GM12878 (cell line): Measurements from ENCODE around the gene HS3ST3A1. TPM values are rescaled to one million over a fixed set of nuclear protein-coding genes. Genes with fewer than 3 reads are reported as not detected.

Experiments used
- ATAC-seq: fragments of 200-7000 bp; cut with Tn5 transposase; 3 replicates; pipeline ENCODE4 v1.9.1; 2020; ENCODE audit warnings: mild to moderate bottlenecking, moderate library complexity
- BruUV-seq: library from RNA; stranded (reverse); fragments of 400-500 nt; replicated peaks from 2 replicates; lab custom pipeline; 2021; lab: Mats Ljungman, UMichigan
- CTCF ChIA-PET: fragments of 300-600 bp; sonication (Branson Sonifier 250); formaldehyde crosslinking; extraction: SDS; loops from one replicate; lab custom pipeline; 2021; ENCODE audit warnings: inconsistent platforms; lab: Yijun Ruan, JAX
- POLR2A ChIA-PET: fragments of 350-600 bp; formaldehyde crosslinking; extraction: SDS; loops from one replicate; lab custom pipeline; 2021; ENCODE audit warnings: inconsistent platforms; lab: Charles Lee
- RAD21 ChIA-PET: fragments of 300-600 bp; sonication (Branson Sonifier 250); formaldehyde crosslinking; loops from one replicate; lab custom pipeline; 2023; ENCODE audit warnings: antibody characterized with exemption; ENCODE audit not compliant: unreplicated experiment; lab: Charles Lee
- SMC1A ChIA-PET: fragments of 300-600 bp; sonication (Branson Sonifier 250); formaldehyde crosslinking; loops from one replicate; lab custom pipeline; 2023; ENCODE audit not compliant: unreplicated experiment, uncharacterized antibody; lab: Charles Lee
- DNase-seq: peaks from one replicate; pipeline ENCODE4 v3.0.0-alpha.2; 2011; ENCODE audit warnings: low read depth, low spot score
- FAIRE-seq: peaks from 3 replicates; lab custom pipeline; 2011; peaks lifted over from hg19 to GRCh38; lab: Jason Lieb, UNC
- H2AFZ ChIP-seq: 2 replicates; pipeline ENCODE4 v1.6.0; 2011; ENCODE audit warnings: low read depth, low read length, control low read depth; ENCODE audit not compliant: control insufficient read depth
- H3K27ac ChIP-seq: 2 replicates; pipeline ENCODE4 v1.5.1; 2011; ENCODE audit warnings: control low read depth; ENCODE audit not compliant: control insufficient read depth, insufficient read depth
- H3K27me3 ChIP-seq, 2 experiments: replicated peaks in 1 of 2; 2 replicates each; pipeline versions ENCODE4 v1.6.0 to v1.6.1; 2011; ENCODE audit warnings: low read length in 1 of 2; ENCODE audit not compliant: control insufficient read depth in 2 of 2, insufficient read depth in 2 of 2
- H3K36me3 ChIP-seq, 2 experiments: 2 replicates each; pipeline ENCODE4 v1.5.1; 2011; ENCODE audit warnings: low read length in 1 of 2; ENCODE audit not compliant: control insufficient read depth in 2 of 2, insufficient read depth in 2 of 2
- H3K4me1 ChIP-seq: 2 replicates; pipeline ENCODE4 v1.6.1; 2011; ENCODE audit warnings: mild to moderate bottlenecking, low read length, moderate library complexity, mixed read lengths; ENCODE audit not compliant: control insufficient read depth, insufficient read depth
- H3K4me2 ChIP-seq: 2 replicates; pipeline ENCODE4 v1.6.0; 2011; ENCODE audit warnings: control low read depth; ENCODE audit not compliant: control insufficient read depth, insufficient read depth
- H3K4me3 ChIP-seq: fragments of 200-600 bp; sonication (generic); 2 replicates; pipeline ENCODE4 v1.5.1; 2016
- H3K79me2 ChIP-seq: 2 replicates; pipeline ENCODE4 v1.6.0; 2011; ENCODE audit warnings: low read length; ENCODE audit not compliant: control insufficient read depth, insufficient read depth
- H3K9ac ChIP-seq: 2 replicates; pipeline ENCODE4 v1.8.0; 2011; ENCODE audit warnings: low read length, control low read depth, mixed read lengths; ENCODE audit not compliant: control insufficient read depth, insufficient read depth
- H3K9me3 ChIP-seq: replicated peaks from 3 replicates; pipeline ENCODE4 v1.5.1; 2011; ENCODE audit warnings: mild to moderate bottlenecking, low read length; ENCODE audit not compliant: control insufficient read depth, insufficient read depth
- H4K20me1 ChIP-seq: 2 replicates; pipeline ENCODE4 v1.6.0; 2011; ENCODE audit not compliant: control insufficient read depth, insufficient read depth
- CEBPB ChIP-seq, 2 experiments: fragments of 150-350 bp in 1 of 2; IDR thresholded peaks; 2 replicates each; pipeline ENCODE4 v1.6.1; 2012 to 2014; ENCODE audit warnings: low read depth in 2 of 2, low read length in 2 of 2, borderline replicate concordance in 1 of 2, inconsistent platforms in 1 of 2
- DPF2 ChIP-seq: fragments of 450-650 bp; IDR thresholded peaks from 2 replicates; pipeline ENCODE4 v1.6.1; 2017; ENCODE audit warnings: mild to moderate bottlenecking
- EED ChIP-seq: sonication (generic); IDR thresholded peaks from 2 replicates; pipeline ENCODE4 v1.6.1; 2016; ENCODE audit warnings: antibody characterized with exemption, low read depth
- GATAD2B ChIP-seq: fragments of 450-650 bp; conservative IDR thresholded peaks from 2 replicates; pipeline ENCODE4 v1.6.1; 2017; ENCODE audit warnings: low read depth, mild to moderate bottlenecking, moderate library complexity
- IKZF1 ChIP-seq: fragments of 450-650 bp; conservative IDR thresholded peaks from 2 replicates; pipeline ENCODE4 v1.6.1; 2017; ENCODE audit warnings: antibody characterized with exemption, mild to moderate bottlenecking
- IKZF2 ChIP-seq, 2 experiments: fragments of 450-650 bp; IDR thresholded peaks; 2 replicates each; pipeline ENCODE4 v1.6.1; 2017; ENCODE audit warnings: mild to moderate bottlenecking in 2 of 2, moderate library complexity in 2 of 2
- MTA2 ChIP-seq: fragments of 450-650 bp; IDR thresholded peaks from 2 replicates; pipeline ENCODE4 v1.6.1; 2016; ENCODE audit warnings: low read depth, mild to moderate bottlenecking, moderate library complexity
- RAD51 ChIP-seq: fragments of 450-650 bp; IDR thresholded peaks from 2 replicates; pipeline ENCODE4 v1.6.1; 2016; ENCODE audit warnings: moderate library complexity, mild to moderate bottlenecking, inconsistent platforms
- RBBP5 ChIP-seq: fragments of 200-600 bp; sonication (generic); conservative IDR thresholded peaks from 2 replicates; pipeline ENCODE4 v1.6.1; 2016
- TCF12 ChIP-seq: IDR thresholded peaks from 2 replicates; pipeline ENCODE4 v1.6.1; 2011; ENCODE audit warnings: low read depth, mild to moderate bottlenecking, low read length
- ZBED1 ChIP-seq: IDR thresholded peaks from 2 replicates; pipeline ENCODE4 v1.6.1; 2016; ENCODE audit warnings: borderline replicate concordance
- ZNF24 ChIP-seq: fragments of 450-650 bp; IDR thresholded peaks from 2 replicates; pipeline ENCODE4 v1.6.1; 2017; ENCODE audit warnings: antibody characterized with exemption, mild to moderate bottlenecking
- WGBS: methylation state at CpG from one replicate; pipeline ENCODE4 v1.1.6; 2016; ENCODE audit warnings: low lambda C conversion rate; ENCODE audit not compliant: insufficient replicate concordance, insufficient coverage; ENCODE audit errors: missing lambda C conversion rate; 5-methylcytosine and 5-hydroxymethylcytosine counted together
- in situ Hi-C: fragments of 300-500 bp; cut with MboI; formaldehyde crosslinking; loops from 9 replicates; pipeline ENCODE4 v1.14.3; 2018; ENCODE audit warnings: mixed read lengths
- intact Hi-C: fragments of 100-400 bp; cut with micrococcal nuclease; formaldehyde crosslinking; loops from one replicate; pipeline ENCODE4 v1.14.2; 2022; ENCODE audit not compliant: unreplicated experiment
- polyA plus RNA-seq, 11 experiments: library from polyadenylated mRNA; depleted of rRNA in 4 of 11; unstranded in 6 of 11; stranded (reverse) in 5 of 11; fragments of >200 nt; fragmentation: Nextera tagmentation in 4 of 11; fragmentation: Illumina TruSeq in 1 of 11; extraction: Ambion mirVana in 4 of 11; extraction: Trizol in 1 of 11; gene quantifications; 1 replicate in 1 of 11; 2 replicates in 10 of 11; pipeline versions ENCODE4 v1.2.1 to v1.2.3, GENCODE V29; 2011 to 2016; ENCODE audit warnings: inconsistent platforms in 2 of 11, missing spikeins in 2 of 11, low read depth in 1 of 11
- total RNA-seq, 4 experiments: library from RNA; depleted of rRNA in 3 of 4; stranded (reverse); fragments of >200 nt in 3 of 4; fragmentation: Illumina TruSeq in 1 of 4; extraction: Trizol in 1 of 4; gene quantifications; 2 replicates each; pipeline versions ENCODE4 v1.2.1 to v1.2.3, GENCODE V29; 2013 to 2021
- TF ChIP-seq, protein P1 (sequence below): fragments of 450-650 bp; IDR thresholded peaks from 2 replicates; pipeline ENCODE4 v1.6.1; 2017; ENCODE audit warnings: low read depth, mild to moderate bottlenecking, moderate library complexity
- TF ChIP-seq, protein P2 (sequence below): fragments of 450-650 bp; IDR thresholded peaks from 2 replicates; pipeline ENCODE4 v1.6.1; 2016; ENCODE audit warnings: mild to moderate bottlenecking, moderate library complexity, borderline replicate concordance

HS3ST3A1 gene
- total and polyA plus RNA-seq, 10 of the 15 experiments (the other 5 are each of a cell fraction or from before 2014, with no cell fraction given): 0.24 to 0.26 TPM; not detected in 8

DNA sequence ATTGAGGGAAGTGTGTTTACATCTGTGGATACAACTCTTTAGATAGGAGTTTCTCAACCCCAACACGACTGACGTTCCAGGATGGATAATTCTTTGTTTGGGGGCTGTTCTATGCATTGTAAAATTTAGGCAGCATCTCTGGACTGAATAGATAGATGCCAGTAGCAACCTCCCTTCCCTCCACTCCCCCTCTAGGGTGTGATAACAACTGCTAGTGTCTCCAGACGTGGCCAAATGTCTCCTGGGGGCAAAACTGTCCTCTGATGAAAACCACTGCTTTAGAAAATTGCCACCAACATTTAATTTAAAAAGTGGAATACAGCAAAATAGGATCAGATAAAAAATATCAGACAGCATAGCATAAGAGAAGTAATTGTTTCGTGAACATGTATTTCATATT lies 79.9 kb downstream of the HS3ST3A1 start (continued):
- TF ChIP-seq ZBED1 (no peak), RAD51 (no peak)
- TF ChIP-seq, all 136 proteins: peak for 0

GRCh38 chr17:13520899-13521572 lies 80.7 kb downstream of the HS3ST3A1 start:
- in situ Hi-C loops: no loop called here
- no peak overlapping the region for H2AFZ ChIP-seq
- SMC1A ChIA-PET: interaction anchor here (0.7 to 3.8 kb wide), 11 partner anchors 10 to 184 kb away, joined by 3 to 24 read pairs (median 4); no protein-coding TSS in a partner anchor
- POLR2A ChIA-PET: interaction anchor here (0.6 to 1.5 kb wide), 4 partner anchors 11 to 95 kb away, joined by 3 to 8 read pairs (median 4); no protein-coding TSS in a partner anchor
- no peaks in the 10 kb centered on the region for H3K79me2 ChIP-seq
- no peak overlapping the region for H3K9ac ChIP-seq
- no peaks in the 10 kb centered on the region for H3K27me3 ChIP-seq
- no peak for ATAC-seq
- peak; percentile 13 for DNase-seq
- no peak for FAIRE-seq
- H3K4me3 ChIP-seq: no peak overlapping the region
- CTCF ChIA-PET: interaction anchor here (1.4 to 1.5 kb wide), 2 partner anchors 53 to 183 kb away, joined by 3 to 4 read pairs; no protein-coding TSS in a partner anchor
- no TSS peak for BruUV-seq
- no peaks in the 10 kb centered on the region for H3K4me1 ChIP-seq
- intact Hi-C loops: loop anchor here (10.0 kb wide), 1 partner anchor 66 kb away; no protein-coding TSS in a partner anchor
- H3K4me2 ChIP-seq: no peak overlapping the region
- no peaks in the 10 kb centered on the region for H3K9me3 ChIP-seq
- no peaks in the 10 kb centered on the region for H4K20me1 ChIP-seq
- 31% methylated on average over 6 of the region's 6 CpGs for WGBS
- RAD21 ChIA-PET: interaction anchor here (0.9 to 3.0 kb wide), 7 partner anchors 10 to 48 kb away, joined by 3 to 15 read pairs (median 5); no protein-coding TSS in a partner anchor
- no peaks in the 10 kb centered on the region for H3K36me3 ChIP-seq
- TF ChIP-seq IKZF1 (peak; percentile 82), RBBP5 (no peak), GATAD2B (peak; percentile 55; the same call in 1 of the 2 replicates), TCF12 (peak; percentile 70; the same call in 1 of the 2 replicates), DPF2 (peak; percentile 57; the same call in 1 of the 2 replicates), IKZF2 (IDR thresholded peaks at IDR 0.05) (peak; percentile 74 to 85; a peak in 3 of 4 replicates), EED (0 out of 2 replicates have a peak, but pooled peaks have one; percentile 14), MTA2 (peak; percentile 57; the same call in 1 of the 2 replicates), ZNF24 (no peak), CEBPB (IDR thresholded peaks at IDR 0.05; ENCODE audit: borderline replicate concordance in 1 of 2, low read depth in 2 of 2, low read length in 2 of 2) (no peak)
- TF ChIP-seq, protein P1, sequence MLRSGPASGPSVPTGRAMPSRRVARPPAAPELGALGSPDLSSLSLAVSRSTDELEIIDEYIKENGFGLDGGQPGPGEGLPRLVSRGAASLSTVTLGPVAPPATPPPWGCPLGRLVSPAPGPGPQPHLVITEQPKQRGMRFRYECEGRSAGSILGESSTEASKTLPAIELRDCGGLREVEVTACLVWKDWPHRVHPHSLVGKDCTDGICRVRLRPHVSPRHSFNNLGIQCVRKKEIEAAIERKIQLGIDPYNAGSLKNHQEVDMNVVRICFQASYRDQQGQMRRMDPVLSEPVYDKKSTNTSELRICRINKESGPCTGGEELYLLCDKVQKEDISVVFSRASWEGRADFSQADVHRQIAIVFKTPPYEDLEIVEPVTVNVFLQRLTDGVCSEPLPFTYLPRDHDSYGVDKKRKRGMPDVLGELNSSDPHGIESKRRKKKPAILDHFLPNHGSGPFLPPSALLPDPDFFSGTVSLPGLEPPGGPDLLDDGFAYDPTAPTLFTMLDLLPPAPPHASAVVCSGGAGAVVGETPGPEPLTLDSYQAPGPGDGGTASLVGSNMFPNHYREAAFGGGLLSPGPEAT: peak; percentile 35; the same call in 1 of the 2 replicates
- TF ChIP-seq, protein P2, sequence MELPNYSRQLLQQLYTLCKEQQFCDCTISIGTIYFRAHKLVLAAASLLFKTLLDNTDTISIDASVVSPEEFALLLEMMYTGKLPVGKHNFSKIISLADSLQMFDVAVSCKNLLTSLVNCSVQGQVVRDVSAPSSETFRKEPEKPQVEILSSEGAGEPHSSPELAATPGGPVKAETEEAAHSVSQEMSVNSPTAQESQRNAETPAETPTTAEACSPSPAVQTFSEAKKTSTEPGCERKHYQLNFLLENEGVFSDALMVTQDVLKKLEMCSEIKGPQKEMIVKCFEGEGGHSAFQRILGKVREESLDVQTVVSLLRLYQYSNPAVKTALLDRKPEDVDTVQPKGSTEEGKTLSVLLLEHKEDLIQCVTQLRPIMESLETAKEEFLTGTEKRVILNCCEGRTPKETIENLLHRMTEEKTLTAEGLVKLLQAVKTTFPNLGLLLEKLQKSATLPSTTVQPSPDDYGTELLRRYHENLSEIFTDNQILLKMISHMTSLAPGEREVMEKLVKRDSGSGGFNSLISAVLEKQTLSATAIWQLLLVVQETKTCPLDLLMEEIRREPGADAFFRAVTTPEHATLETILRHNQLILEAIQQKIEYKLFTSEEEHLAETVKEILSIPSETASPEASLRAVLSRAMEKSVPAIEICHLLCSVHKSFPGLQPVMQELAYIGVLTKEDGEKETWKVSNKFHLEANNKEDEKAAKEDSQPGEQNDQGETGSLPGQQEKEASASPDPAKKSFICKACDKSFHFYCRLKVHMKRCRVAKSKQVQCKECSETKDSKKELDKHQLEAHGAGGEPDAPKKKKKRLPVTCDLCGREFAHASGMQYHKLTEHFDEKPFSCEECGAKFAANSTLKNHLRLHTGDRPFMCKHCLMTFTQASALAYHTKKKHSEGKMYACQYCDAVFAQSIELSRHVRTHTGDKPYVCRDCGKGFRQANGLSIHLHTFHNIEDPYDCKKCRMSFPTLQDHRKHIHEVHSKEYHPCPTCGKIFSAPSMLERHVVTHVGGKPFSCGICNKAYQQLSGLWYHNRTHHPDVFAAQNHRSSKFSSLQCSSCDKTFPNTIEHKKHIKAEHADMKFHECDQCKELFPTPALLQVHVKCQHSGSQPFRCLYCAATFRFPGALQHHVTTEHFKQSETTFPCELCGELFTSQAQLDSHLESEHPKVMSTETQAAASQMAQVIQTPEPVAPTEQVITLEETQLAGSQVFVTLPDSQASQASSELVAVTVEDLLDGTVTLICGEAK: no peak
- no peak overlapping the region for H3K27ac ChIP-seq
